Measurements from ENCODE around the gene PLCB1.

DNA sequence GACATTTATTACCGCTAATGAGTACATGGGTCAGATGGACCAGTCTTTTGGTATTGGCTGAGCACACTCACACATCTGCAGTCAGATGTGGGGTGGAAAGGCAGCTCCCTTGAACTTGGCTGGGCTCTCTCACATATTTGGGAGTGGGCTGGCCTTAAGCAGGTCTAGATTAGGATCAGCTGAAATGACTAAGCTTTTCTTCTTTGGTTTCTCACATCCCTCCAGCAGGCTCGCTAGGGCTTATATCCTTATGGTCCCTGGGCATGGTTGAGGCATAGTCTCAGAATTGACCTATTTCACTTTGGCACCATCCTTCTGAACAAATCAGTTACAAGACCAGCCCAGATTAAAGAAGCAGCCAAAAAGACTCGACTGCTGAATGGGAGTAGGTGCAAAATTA is 14.4 kb upstream of the PLCB1 start:
- no peak for TF ChIP-seq EZH2 (IDR thresholded peaks at IDR 0.05; ENCODE audit: borderline replicate concordance, low read length)
- TF ChIP-seq, protein P1, sequence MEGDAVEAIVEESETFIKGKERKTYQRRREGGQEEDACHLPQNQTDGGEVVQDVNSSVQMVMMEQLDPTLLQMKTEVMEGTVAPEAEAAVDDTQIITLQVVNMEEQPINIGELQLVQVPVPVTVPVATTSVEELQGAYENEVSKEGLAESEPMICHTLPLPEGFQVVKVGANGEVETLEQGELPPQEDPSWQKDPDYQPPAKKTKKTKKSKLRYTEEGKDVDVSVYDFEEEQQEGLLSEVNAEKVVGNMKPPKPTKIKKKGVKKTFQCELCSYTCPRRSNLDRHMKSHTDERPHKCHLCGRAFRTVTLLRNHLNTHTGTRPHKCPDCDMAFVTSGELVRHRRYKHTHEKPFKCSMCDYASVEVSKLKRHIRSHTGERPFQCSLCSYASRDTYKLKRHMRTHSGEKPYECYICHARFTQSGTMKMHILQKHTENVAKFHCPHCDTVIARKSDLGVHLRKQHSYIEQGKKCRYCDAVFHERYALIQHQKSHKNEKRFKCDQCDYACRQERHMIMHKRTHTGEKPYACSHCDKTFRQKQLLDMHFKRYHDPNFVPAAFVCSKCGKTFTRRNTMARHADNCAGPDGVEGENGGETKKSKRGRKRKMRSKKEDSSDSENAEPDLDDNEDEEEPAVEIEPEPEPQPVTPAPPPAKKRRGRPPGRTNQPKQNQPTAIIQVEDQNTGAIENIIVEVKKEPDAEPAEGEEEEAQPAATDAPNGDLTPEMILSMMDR (IDR thresholded peaks at IDR 0.05; ENCODE audit: low read length) = no peak
